ENCODE data around the gene OGFOD1. TPM values are rescaled to one million over a fixed set of nuclear protein-coding genes. Genes with fewer than 3 reads are reported as not detected.
A peak's percentile ranks its signal among the peaks of the same experiment; 100 is the strongest.

OGFOD1 gene
- total and polyA plus RNA-seq, 3 experiments from 2014 or later = 87.9 to 114 (median 91.9) TPM

DNA sequence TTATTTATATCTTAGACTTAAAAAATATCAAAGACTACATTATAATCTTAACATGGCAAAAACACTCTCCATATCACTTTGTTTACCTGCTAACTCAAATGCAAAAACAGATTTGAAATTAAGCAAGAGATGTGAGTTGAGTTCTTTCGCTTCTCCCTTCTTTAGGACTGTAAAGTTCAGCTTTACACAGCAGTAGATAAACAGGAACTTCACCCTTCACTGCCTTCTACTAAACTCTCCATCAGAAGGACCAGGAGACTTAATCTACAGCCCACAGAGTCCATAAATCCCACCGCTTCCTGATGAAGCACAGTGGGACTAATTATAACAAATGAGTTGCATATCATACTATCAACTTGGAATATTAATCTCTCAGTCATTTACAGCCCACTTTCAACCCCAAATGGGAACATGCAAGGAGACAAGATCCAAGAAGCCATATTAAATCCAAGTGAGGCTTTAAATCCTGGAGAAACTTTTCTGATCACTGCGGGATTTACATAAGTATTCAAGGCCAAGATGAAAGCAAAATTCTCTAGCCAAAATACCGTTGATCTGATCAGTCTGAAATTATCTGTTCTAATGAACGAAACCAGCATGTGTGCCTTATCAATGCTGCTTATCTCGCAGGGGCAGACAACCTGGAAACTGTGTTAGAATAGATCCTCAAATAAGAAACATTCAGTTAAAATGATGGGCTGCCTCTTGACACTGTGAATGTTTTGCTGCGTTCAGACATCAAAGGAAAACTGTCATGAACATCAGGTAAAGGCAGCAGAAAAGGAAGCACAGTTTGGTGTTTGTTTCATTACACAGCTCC lies 27.6 kb upstream of the OGFOD1 start:
- Mint-ChIP-seq H3K36me3 (peaks cover 0 to 9% (median 0%) of the 10 kb centered on the region in 3 donors), H3K27me3 (no peaks in the 10 kb centered on the region), H3K9me3 (no peaks in the 10 kb centered on the region), H3K4me1 (peaks cover 39 to 49% (median 47%) of the 10 kb centered on the region in 3 donors), H3K4me3 (peak overlapping the region; percentile 84 to 98 (median 95)), H3K27ac (peak overlapping the region; percentile 34 to 98 (median 94))
- H3K27ac ChIP-seq (ENCODE audit: low read depth, low read length) = peak overlapping the region; percentile 35
- H3K4me3 ChIP-seq (ENCODE audit: low read length) = peak overlapping the region; percentile 62
- peaks cover 17% of the 10 kb centered on the region for H3K4me1 ChIP-seq (ENCODE audit: insufficient read depth, low read length)
- ChIA-PET CTCF (no interaction called here), POLR2A (no interaction called here)
- peak in 1 of 5 donors; percentile 37 for DNase-seq
- no peaks in the 10 kb centered on the region for H3K27me3 ChIP-seq (ENCODE audit: insufficient read depth, low read length, poor library complexity, severe bottlenecking)
- H3K9me3 ChIP-seq (ENCODE audit: low read length) = no peaks in the 10 kb centered on the region
- H3K36me3 ChIP-seq (ENCODE audit: insufficient read depth, low read length) = no peaks in the 10 kb centered on the region

DNA sequence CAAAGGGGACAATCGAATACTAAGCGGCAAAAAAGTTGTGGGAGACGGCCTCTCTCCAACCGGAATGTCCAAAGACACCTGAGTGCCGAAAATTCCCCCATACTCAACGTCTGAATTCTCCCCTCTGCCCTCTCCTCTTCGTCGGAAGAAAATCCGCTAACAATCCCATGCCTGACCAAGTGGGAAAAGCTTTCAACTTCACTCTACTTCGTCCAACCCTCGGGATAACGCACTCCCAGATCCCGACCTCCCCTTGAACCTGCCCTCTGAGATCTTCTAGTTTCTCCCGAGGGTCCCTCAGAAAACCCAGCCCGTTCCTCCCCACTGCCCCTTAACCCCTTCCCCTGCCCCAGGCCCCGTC lies 27.0 kb upstream of the OGFOD1 start:
- H3K4me3 Mint-ChIP-seq = peak overlapping the region; percentile 84 to 98 (median 95)
- H3K9me3 ChIP-seq (ENCODE audit: low read length) = no peaks in the 10 kb centered on the region
- no peaks in the 10 kb centered on the region for H3K36me3 ChIP-seq (ENCODE audit: insufficient read depth, low read length)
- H3K4me1 ChIP-seq (ENCODE audit: insufficient read depth, low read length) = peaks cover 17% of the 10 kb centered on the region
- H3K9me3 Mint-ChIP-seq = no peaks in the 10 kb centered on the region
- H3K36me3 Mint-ChIP-seq = peaks cover 0 to 9% (median 0%) of the 10 kb centered on the region in 3 donors
- ChIA-PET CTCF (interaction anchor here (0.6 kb wide), 1 partner anchor 106 kb away, joined by 3 read pairs; no protein-coding TSS in a partner anchor), POLR2A (no interaction called here)
- no peak for DNase-seq
- H3K27me3 ChIP-seq (ENCODE audit: insufficient read depth, low read length, poor library complexity, severe bottlenecking) = no peaks in the 10 kb centered on the region
- peak overlapping the region; percentile 35 for H3K27ac ChIP-seq (ENCODE audit: low read depth, low read length)
- H3K4me1 Mint-ChIP-seq = peaks cover 39 to 49% (median 47%) of the 10 kb centered on the region in 3 donors
- peak overlapping the region; percentile 62 for H3K4me3 ChIP-seq (ENCODE audit: low read length)
- H3K27me3 Mint-ChIP-seq = no peaks in the 10 kb centered on the region
- H3K27ac Mint-ChIP-seq = peak overlapping the region; percentile 34 to 98 (median 94)

DNA sequence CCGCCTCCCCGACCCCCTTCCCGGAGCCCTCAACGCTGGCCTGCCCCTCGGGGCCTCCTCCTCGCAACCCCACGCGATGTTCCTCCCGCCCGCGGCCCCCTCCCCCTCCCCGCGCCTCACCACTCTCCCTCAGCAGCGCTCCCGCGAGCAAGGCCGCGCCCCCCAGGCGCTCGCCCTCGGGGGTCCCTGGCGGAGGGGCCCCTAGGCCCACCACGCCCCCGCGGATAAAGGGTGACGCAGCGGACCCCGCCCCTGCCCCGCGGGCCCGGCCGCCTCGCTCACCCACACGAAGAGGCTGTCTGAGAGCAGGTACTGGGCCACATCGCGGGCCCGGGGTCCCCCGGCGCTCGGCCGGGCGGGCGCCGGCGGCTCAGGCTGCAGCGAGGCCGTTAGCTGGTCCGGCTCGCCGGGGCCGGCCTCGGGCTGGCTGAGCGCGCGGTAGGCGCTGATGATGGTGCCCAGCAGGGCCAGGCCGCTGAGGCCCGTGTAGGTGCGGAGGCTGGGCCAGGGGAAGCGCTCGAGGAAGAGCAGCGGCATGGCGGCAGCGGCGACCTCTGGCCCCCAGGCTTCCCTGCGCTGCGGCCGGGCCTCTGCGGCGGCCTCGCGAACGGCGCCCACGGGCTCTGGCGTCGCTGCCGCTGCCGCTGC lies 26.4 kb upstream of the OGFOD1 start:
- peaks cover 39 to 47% (median 46%) of the 10 kb centered on the region in 3 donors for H3K4me1 Mint-ChIP-seq
- H3K9me3 Mint-ChIP-seq = no peaks in the 10 kb centered on the region
- CTCF ChIA-PET = interaction anchor here (0.6 kb wide), 1 partner anchor 107 kb away, joined by 3 read pairs; no protein-coding TSS in a partner anchor
- POLR2A ChIA-PET = no interaction called here
- Histone ChIP-seq H3K36me3 (ENCODE audit: insufficient read depth, low read length) (no peaks in the 10 kb centered on the region), H3K27ac (ENCODE audit: low read depth, low read length) (peak overlapping the region; percentile 35), H3K4me3 (ENCODE audit: low read length) (peak overlapping the region; percentile 62), H3K27me3 (ENCODE audit: insufficient read depth, low read length, poor library complexity, severe bottlenecking) (no peaks in the 10 kb centered on the region), H3K9me3 (ENCODE audit: low read length) (no peaks in the 10 kb centered on the region), H3K4me1 (ENCODE audit: insufficient read depth, low read length) (peaks cover 17% of the 10 kb centered on the region)
- H3K36me3 Mint-ChIP-seq = peaks cover 0 to 11% (median 0%) of the 10 kb centered on the region in 3 donors
- no peaks in the 10 kb centered on the region for H3K27me3 Mint-ChIP-seq
- peak; percentile 22 to 68 (median 31) for DNase-seq
- H3K4me3 Mint-ChIP-seq = peak overlapping the region; percentile 84 to 98 (median 95)
- H3K27ac Mint-ChIP-seq = peak overlapping the region in 4 of 8 donors; percentile 77 to 98 (median 94)

DNA sequence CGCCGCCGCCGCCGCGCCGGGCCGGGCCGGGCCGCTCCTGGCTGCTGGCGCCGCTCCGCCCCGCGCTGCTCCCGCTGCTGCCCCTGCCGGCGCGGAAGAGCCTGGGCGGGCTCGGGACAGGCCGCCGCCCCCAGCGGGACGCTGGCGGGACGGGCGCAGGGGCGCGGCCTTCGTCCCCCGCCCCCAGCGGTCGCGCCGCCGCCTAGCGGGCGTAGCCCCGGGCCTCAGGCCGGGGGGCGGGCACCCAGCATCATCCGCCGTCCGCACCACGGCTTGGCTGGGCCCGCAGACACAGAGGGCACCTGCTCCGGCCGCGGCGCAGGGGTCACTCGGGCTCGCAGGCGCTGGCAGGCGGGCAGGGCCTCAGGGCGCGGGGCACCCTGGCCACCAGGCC lies 25.9 kb upstream of the OGFOD1 start, which contains the start of gene AMFR:
AMFR (minus strand) TSS at position 107 of the 394 bp plus-strand sequence. CDS start 218 bp downstream, outside the sequence.
- Histone ChIP-seq H3K27me3 (ENCODE audit: insufficient read depth, low read length, poor library complexity, severe bottlenecking) (no peaks in the 10 kb centered on the region), H3K9me3 (ENCODE audit: low read length) (no peaks in the 10 kb centered on the region), H3K4me1 (ENCODE audit: insufficient read depth, low read length) (peaks cover 17% of the 10 kb centered on the region), H3K36me3 (ENCODE audit: insufficient read depth, low read length) (no peaks in the 10 kb centered on the region), H3K27ac (ENCODE audit: low read depth, low read length) (peak within 1 kb of the TSS; percentile 35), H3K4me3 (ENCODE audit: low read length) (peak within 1 kb of the TSS; percentile 62)
- ChIA-PET POLR2A (no interaction called here), CTCF (no interaction called here)
- H3K4me3 Mint-ChIP-seq = peak within 1 kb of the TSS; percentile 84 to 98 (median 95)
- peak within 1 kb of the TSS; percentile 39 to 98 (median 94) for H3K27ac Mint-ChIP-seq
- H3K36me3 Mint-ChIP-seq = peaks cover 0 to 11% (median 2%) of the 10 kb centered on the region in 3 donors
- H3K4me1 Mint-ChIP-seq = peaks cover 36 to 41% (median 41%) of the 10 kb centered on the region in 3 donors
- H3K27me3 Mint-ChIP-seq = no peaks in the 10 kb centered on the region
- H3K9me3 Mint-ChIP-seq = no peaks in the 10 kb centered on the region
- DNase-seq = peak; percentile 58 to 80 (median 74)

DNA sequence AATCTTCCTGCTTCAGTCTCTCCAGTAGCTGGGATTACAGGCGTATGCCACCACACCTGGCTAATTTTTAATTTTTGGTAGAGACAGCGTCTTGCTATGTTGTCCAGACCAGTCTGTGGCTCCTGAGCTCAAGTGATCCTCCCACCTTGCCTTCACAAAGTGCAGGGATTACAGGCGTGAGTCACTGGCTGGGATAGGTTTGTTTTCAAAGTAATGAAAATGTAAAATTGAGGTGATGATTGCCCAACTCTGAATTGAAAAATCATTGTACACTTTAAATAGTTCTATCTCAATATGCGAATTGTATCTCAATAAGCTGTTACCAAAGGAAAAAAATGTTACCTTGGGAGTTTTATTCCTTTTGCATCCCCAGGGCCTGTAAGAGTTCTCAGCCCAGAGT lies 24.8 kb upstream of the OGFOD1 start:
- H3K9me3 ChIP-seq (ENCODE audit: low read length) = no peaks in the 10 kb centered on the region
- H3K27me3 ChIP-seq (ENCODE audit: insufficient read depth, low read length, poor library complexity, severe bottlenecking) = no peaks in the 10 kb centered on the region
- H3K4me1 Mint-ChIP-seq = peaks cover 30 to 35% (median 34%) of the 10 kb centered on the region in 3 donors
- H3K27me3 Mint-ChIP-seq = no peaks in the 10 kb centered on the region
- ChIA-PET POLR2A (interaction anchor here (0.6 kb wide), 1 partner anchor 198 kb away, joined by 3 read pairs; no protein-coding TSS in a partner anchor), CTCF (no interaction called here)
- H3K36me3 ChIP-seq (ENCODE audit: insufficient read depth, low read length) = no peaks in the 10 kb centered on the region
- peaks cover 0 to 23% (median 11%) of the 10 kb centered on the region in 3 donors for H3K36me3 Mint-ChIP-seq
- H3K4me3 ChIP-seq (ENCODE audit: low read length) = no peak overlapping the region
- peak overlapping the region in 6 of 8 donors; percentile 15 to 88 (median 80) for H3K27ac Mint-ChIP-seq
- H3K4me3 Mint-ChIP-seq = peak overlapping the region; percentile 73 to 94 (median 79)
- no peak for DNase-seq
- no peak overlapping the region for H3K27ac ChIP-seq (ENCODE audit: low read depth, low read length)
- peaks cover 17% of the 10 kb centered on the region for H3K4me1 ChIP-seq (ENCODE audit: insufficient read depth, low read length)
- no peaks in the 10 kb centered on the region for H3K9me3 Mint-ChIP-seq

DNA sequence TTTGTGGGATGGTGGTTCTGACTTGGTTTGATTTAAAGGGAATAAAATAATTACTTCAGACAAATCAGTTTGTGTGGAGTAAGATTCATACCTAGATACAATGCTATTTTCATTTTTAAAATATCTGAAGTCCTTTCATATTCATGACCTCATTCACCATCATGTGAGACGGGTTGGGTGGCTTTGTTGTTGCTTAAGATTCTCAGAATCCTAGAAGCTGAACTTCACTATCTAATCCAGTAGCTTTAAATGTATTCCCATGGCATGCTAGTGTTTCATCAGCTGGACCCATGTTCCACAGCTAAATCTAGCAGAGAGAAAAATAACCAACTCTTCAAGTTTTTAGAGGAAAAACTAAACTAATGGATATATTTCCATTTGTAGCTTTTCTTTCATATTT lies 23.3 kb upstream of the OGFOD1 start:
- ChIA-PET CTCF (interaction anchor here (1.5 kb wide), 1 partner anchor 28 kb away, joined by 3 read pairs; no protein-coding TSS in a partner anchor), POLR2A (interaction anchor here (0.6 kb wide), 1 partner anchor 55 kb away, joined by 3 read pairs; no protein-coding TSS in a partner anchor)
- no peak for DNase-seq
- Histone ChIP-seq H3K4me1 (ENCODE audit: insufficient read depth, low read length) (peaks cover 10% of the 10 kb centered on the region), H3K27me3 (ENCODE audit: insufficient read depth, low read length, poor library complexity, severe bottlenecking) (no peaks in the 10 kb centered on the region), H3K9me3 (ENCODE audit: low read length) (no peaks in the 10 kb centered on the region), H3K4me3 (ENCODE audit: low read length) (no peak overlapping the region), H3K27ac (ENCODE audit: low read depth, low read length) (no peak overlapping the region), H3K36me3 (ENCODE audit: insufficient read depth, low read length) (peaks cover 2% of the 10 kb centered on the region)
- Mint-ChIP-seq H3K4me3 (peak overlapping the region in 1 of 7 donors; percentile 94), H3K9me3 (no peaks in the 10 kb centered on the region), H3K27ac (peak overlapping the region in 1 of 8 donors; percentile 81), H3K27me3 (no peaks in the 10 kb centered on the region), H3K36me3 (peaks cover 0 to 35% (median 16%) of the 10 kb centered on the region in 3 donors), H3K4me1 (peaks cover 16 to 20% (median 19%) of the 10 kb centered on the region in 3 donors)

DNA sequence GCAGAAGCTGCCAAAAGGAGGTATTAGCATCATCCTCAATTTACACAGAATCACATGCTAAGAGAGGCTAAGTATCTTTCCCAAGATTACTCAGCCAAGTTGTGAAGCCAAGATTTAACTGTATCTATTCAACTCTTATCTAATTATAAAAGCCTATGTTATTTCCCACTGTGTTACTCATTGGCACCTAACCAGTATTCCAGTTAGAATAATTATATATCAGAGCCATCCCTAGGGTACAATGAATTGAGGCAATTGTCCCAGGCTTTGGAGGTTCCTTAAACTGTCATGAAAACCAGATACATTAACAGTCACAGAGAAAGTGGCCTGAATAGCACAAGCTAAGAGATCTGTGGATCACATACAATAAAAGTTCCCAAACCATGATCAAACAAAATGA lies 15.1 kb upstream of the OGFOD1 start:
- Histone ChIP-seq H3K27me3 (ENCODE audit: insufficient read depth, low read length, poor library complexity, severe bottlenecking) (no peaks in the 10 kb centered on the region), H3K4me3 (ENCODE audit: low read length) (no peak overlapping the region), H3K36me3 (ENCODE audit: insufficient read depth, low read length) (peaks cover 44% of the 10 kb centered on the region), H3K4me1 (ENCODE audit: insufficient read depth, low read length) (no peaks in the 10 kb centered on the region), H3K27ac (ENCODE audit: low read depth, low read length) (no peak overlapping the region), H3K9me3 (ENCODE audit: low read length) (no peaks in the 10 kb centered on the region)
- Mint-ChIP-seq H3K27me3 (no peaks in the 10 kb centered on the region), H3K36me3 (peaks cover 0 to 77% (median 36%) of the 10 kb centered on the region in 3 donors), H3K4me1 (peaks cover 2 to 9% (median 5%) of the 10 kb centered on the region in 3 donors), H3K4me3 (no peak overlapping the region), H3K27ac (peak overlapping the region in 1 of 8 donors; percentile 69), H3K9me3 (no peaks in the 10 kb centered on the region)
- ChIA-PET CTCF (no interaction called here), POLR2A (no interaction called here)
- no peak for DNase-seq
